OCI-LY3 (cell line): Measurements from ENCODE around the gene VAV2.

ENCODE experiments used
- CTCF ChIP-seq: fragments of 200-600, 300-600 bp; sonication (generic); IDR thresholded peaks from 2 replicates; pipeline ENCODE4 v1.5.1; 2014; ENCODE audit warnings: antibody characterized with exemption, low read length, low read depth
- EZH2phosphoT487 ChIP-seq: fragments of 200-600 bp; shearing (Covaris generic); IDR thresholded peaks from 2 replicates; pipeline ENCODE4 v1.6.1; 2018; ENCODE audit warnings: antibody characterized with exemption, mixed run types, low read depth

GRCh38 chr9:133735415-133735775 is 256.7 kb downstream of the VAV2 start:
- TF ChIP-seq CTCF, result no peak
- TF ChIP-seq EZH2phosphoT487, result no peak
